Endometrial microvascular endothelial cells (primary cell): Measurements from ENCODE around the gene HTATIP2. TPM values are rescaled to one million over a fixed set of nuclear protein-coding genes. Genes with fewer than 3 reads are reported as not detected.

Source experiments
- in situ Hi-C: cut with HindIII; loops from 2 replicates; pipeline ENCODE4 v1.10.0; 2017; ENCODE audit warnings: low sequenced_read_pairs, low pct_unique_long_range_greater_than_20kb; ENCODE audit errors: inconsistent ontology term
- total RNA-seq: library from RNA; depleted of rRNA; stranded (reverse); fragments of >200 nt; gene quantifications from one replicate; pipeline ENCODE4 v1.2.3, GENCODE V29; 2015; ENCODE audit errors: inconsistent ontology term

Gene HTATIP2
- total RNA-seq, 1 donor from 2014 or later, result 122 TPM

- in situ Hi-C loops, result no loop called here
These were observed 58.4 kb downstream of the HTATIP2 start for GRCh38 chr11:20421946-20422345.

DNA sequence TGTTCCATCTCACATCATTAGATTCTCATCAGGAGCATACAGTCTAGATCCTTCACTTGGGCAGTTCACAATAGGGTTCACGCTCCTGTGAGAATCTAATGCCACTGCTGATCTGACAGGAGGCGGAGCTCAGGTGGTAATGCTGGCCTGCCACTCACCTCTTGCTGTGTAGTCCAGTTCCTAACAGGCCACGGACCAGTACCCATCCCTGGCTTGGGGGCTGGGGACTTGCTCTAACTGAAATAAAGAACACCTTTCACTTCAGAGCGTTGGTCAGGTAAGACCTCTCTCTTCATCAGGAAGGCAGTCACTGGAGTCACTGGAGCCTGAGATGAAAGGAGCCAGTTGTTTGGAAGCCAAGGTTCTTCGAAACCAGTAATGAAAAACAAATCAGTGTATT, 65.7 kb downstream of the HTATIP2 start:
- in situ Hi-C loops, result no loop called here

Other genes with a start within 250 kb of the HTATIP2 start
- not detected for gene DBX1, start 203.2 kb upstream of the HTATIP2 start, total RNA-seq
- 19.9 TPM for gene PRMT3, start 24.0 kb downstream of the HTATIP2 start, total RNA-seq
- not detected for gene SLC6A5, start 235.9 kb downstream of the HTATIP2 start, total RNA-seq